ENCODE measurements around the gene RILPL1.
"Not testable (repeated sequence)": the region's sequence is repeated elsewhere in the genome, so short reads cannot be mapped to it uniquely, and the experiment has no call there.

The RILPL1 gene

GRCh38 chr12:123457980-123458779 is 75.3 kb downstream of the RILPL1 start, which contains the start of gene SNRNP35:
SNRNP35 (plus strand) TSS chr12:123458139; CDS start chr12:123465541, 7,402 bp downstream.
- DNase-seq, result peak; percentile 83 to 91

DNA sequence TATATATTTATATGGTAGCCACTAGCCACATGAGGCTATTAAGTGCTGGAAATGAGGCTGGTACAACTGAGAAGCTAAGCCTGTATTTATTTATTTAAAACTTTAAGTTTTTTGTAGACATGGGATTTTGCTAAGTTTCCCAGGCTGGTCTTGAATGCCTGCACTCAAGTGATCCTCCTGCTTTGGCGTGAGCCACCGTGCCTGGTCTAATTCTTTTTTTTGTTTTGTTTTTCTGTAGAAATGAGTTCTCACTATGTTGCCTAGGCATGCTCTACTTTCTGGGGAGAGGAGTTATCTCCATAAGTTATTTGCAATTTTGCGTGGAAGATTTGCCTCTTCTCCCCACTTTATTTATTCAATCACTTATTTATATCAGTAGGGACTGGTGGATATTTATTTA is 80.4 kb downstream of the RILPL1 start:
- no peak for DNase-seq

DNA sequence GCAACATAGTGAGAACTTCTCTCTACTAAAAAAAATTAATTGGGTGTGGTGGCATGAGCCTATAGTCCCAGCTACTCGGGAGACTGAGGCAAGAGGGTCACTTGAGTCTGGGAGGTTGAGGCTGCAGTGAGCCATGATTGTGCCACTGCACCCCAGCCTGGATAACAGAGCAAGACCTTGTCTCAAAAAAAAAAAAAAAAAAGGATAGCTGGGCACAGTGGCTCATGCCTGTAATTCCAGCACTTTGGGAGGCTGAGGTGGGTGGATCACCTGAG is 81.3 kb downstream of the RILPL1 start:
- DNase-seq, result not testable (repeated sequence)

- no peak for DNase-seq
Measured at GRCh38 chr12:123450636-123451035, 82.9 kb downstream of the RILPL1 start.

DNA sequence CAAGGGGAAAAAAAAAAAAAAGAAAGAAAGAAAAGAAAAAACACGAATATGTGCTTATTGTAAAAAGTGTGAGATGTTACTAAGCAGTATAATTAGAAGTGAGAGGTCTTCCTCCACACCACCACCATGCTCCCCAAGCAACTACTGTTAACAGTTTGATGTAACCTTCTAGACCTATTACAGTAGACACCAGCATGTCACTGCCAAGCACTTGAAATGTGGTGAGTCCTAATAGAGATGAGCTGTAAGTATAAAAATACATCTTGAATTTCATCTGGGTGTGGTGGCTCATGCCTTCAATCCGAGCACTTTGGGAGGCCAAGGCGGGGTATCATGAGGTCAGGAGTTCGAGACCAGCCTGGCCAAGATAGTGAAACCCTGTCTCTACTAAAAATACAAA is 83.7 kb downstream of the RILPL1 start:
- DNase-seq, result no peak

GRCh38 chr12:123449249-123449733 is 84.2 kb downstream of the RILPL1 start:
- DNase-seq, result no peak

GRCh38 chr12:123446333-123446713 is 87.2 kb downstream of the RILPL1 start:
- DNase-seq, result no peak

- DNase-seq, result peak in 1 of 2 experiments; percentile 19
Measured at GRCh38 chr12:123445388-123446332, 87.9 kb downstream of the RILPL1 start.

DNA sequence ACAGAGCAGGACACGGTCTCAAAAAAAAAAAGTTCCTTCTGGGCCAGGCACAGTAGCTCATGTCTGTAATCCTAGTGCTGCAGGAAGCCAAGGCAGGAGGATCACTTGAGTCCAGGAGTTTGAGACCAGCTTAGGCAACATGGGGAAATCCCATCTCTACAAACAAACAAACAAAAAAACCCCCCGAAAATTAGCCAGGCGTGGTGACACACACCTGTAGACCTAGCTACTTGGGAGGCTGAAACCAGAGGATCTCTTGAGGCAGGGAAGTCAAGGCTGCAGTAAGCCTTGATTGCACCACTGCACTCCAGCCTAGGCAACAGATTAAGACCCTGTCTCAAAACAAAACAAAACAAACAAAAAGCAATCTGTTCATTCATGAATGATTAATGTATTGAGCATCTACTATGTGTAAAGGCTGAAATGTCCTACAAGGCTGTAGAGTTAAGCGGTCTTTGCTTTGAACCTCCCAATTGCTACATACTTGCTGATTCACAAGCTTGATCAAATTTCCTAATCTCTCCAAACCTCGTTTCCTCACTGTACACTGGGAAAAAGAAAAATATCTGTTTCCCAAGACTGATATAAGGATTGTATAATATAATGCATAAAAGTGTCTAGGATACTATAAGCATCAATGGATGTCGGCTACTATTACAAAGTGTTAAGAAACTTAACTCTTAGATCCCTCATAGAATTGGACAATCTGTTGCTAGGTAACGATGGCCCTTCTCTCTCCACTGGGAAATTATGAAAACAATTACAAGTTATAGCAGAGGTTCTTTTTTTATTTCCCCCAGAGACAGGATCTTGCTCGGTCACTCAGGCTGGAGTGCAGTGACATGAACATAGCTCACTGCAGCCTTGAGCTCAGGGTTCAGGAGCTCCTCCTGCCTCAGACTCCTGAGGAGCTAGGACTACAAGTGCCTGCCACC is 89.2 kb downstream of the RILPL1 start:
- no peak for DNase-seq

- no peak for DNase-seq
Measured at GRCh38 chr12:123442774-123443173, 90.7 kb downstream of the RILPL1 start.

- peak in 1 of 2 experiments; percentile 31 for DNase-seq
Measured at GRCh38 chr12:123441523-123442164, 91.9 kb downstream of the RILPL1 start.

DNA sequence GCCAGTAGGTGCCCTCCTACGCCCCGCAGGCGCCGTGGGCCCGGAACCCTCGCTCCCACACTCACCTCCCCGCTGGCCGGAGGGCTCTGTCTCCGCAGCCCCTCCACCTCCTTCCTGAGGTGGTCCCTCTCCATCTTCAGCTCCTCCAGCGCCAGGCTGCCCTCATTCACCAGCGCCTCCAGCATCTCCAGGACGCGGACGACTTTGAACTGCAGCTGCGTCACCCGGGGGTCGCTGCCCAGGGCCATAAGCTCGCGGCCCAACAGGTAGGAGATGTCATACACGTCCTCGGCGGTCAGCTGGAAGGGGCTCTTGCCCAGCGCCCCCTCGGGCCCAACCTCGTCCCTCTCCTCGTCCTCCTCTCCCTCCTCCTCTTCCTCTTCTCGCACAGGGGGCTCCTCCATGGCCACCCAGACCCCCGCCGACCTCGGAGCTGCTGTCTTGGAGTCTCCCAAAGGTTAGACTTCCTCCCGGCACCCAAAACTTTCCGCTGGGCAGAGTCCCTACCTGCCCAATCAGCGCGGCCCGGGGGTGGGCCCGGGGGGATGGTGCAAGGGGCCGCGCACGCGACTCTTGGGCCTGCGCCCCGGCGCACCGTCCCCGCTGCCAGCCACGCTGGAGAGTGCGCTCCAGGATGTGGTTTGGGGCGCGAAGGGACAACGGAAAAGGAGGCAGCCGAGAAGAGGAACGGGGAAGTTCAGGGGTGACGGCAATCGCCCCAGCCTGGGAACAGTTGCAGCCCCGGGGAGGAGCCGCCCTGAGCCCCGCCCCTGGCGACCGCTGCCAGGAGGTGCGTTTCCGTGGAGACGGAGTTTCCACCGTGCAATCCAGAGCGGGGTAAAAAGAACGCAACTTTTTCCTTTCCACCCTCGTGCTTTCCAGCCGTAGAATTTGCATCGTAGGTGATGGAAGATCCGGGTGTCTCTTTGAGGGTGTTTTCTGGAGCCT is 97.2 kb downstream of the RILPL1 start, which contains the start of gene RILPL2:
TSS of gene RILPL2 (minus strand) at position 668 of the 948 bp plus-strand sequence. CDS start at position 404, 264 bp downstream.
- DNase-seq, result peak in 1 of 2 experiments; percentile 68

DNA sequence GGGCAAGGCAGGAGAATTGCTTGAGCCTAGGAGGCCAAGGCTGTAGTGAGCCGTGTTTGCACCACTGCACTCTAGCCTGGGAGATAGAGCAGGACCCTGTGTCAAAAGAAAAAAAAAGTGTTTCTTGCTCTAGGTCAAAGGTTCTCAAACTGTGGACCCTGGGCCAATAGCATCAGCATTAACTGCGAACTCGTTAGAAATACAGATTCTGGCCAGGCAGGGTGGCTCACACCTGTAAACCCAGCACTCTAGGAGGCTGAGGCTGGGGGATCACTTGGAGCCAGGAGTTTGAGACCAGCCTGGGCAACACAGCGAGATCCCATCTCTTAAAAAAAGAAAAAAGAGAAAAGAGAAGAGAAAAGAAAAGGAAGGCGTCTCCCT is 97.9 kb downstream of the RILPL1 start:
- no peak for DNase-seq

DNA sequence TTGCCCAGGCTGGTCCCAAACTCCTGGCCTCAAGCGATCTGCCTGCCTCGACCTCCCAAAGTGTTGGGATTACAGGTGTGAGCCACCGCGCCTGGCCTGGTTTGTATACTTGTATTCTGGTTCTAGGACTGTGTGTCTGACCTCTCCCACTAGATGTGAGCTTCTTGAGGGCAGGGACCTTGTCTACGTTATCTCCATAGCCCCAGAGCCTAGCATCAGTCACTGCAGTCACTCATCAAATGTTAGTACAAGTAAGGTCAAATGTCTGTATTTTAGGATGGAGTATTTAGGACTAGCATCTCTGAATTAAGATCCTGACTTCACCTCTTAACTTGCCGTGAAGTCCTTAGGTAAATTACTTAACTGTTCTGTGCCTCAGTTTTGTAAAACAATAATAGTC is 99.9 kb downstream of the RILPL1 start:
- no peak for DNase-seq

GRCh38 chr12:123431951-123432817 is 101.3 kb downstream of the RILPL1 start:
- DNase-seq, result not testable (repeated sequence)

GRCh38 chr12:123429101-123429500 is 104.4 kb downstream of the RILPL1 start:
- not testable (repeated sequence) for DNase-seq

DNA sequence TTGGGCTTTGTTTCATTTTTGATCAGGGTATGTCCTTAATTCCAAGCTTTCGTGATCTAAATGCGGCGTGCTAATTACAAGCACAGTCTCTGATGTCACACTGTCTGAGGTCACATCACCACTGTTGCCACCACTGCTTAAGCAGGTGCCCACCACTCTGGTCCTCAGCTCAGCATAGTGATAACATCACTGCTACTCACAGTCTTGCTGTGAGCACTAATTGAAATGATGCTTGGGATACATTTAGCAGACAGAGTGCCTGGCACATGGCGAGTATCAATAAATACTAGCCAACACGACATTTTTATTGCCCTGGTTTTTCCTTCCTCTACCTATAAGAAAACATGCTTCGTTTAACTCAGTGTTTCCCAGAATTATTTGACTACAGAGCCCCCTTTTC is 104.9 kb downstream of the RILPL1 start:
- DNase-seq, result no peak

GRCh38 chr12:123427036-123427769 is 106.3 kb downstream of the RILPL1 start:
- no peak for DNase-seq

DNA sequence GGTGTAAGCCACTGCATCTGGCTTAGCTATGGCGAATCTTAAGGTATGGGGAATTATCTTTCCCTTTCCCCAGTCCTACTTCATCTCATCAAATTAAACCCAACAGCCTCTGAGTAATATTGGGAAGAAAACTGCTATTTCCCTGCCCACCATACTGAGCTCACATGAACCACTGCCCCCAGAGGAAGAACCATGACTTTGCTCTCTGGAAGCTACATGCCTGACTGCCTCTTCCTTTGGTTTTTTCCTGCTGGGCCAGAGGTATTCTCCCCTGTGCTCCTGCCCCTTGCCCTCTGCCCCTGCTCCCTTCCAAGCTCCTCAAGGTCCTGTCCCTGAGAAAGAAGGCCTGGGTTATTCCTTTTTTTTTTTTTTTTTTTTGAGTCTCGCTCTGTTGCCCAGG is 112.2 kb downstream of the RILPL1 start:
- DNase-seq, result no peak
